Measurements from ENCODE around the gene KCNJ11.

KCNJ11 gene

DNA sequence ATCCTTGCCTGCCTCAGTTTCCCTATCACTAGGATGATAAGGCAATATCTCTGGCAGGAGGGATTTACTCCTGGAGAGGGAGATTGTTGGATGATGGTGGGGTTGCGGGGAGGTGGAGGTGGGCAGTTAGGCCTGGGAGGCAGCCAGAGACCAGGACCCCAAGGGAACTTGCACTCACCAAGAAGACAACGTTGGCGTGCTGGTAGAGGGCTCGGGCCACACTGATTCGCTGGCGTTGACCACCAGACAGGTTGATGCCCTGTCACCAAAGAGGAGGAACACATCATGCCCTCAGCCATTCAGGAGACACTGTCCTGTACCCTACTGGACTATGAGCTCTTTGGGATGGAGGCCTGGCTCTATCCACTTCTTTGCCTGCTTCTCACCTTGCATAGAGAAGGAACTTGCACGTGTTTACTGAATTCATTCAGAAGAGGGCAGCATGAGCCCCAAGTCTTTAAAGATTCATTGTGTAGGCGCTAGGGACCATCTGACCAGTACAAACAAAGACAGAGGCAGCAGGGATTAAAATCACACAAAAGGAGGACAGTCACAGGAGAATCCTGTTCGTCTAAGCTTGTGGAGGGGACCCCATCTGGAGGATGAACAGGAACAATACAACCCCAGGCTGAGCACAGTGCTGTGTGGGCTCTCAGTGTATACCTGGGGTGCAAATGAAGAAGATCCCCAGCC, 24.2 kb upstream of the KCNJ11 start:
- no peak overlapping the region for H3K4me3 ChIP-seq (ENCODE audit: low read depth, low read length)
- no peak overlapping the region for H3K27ac ChIP-seq
- TF ChIP-seq, protein P1, sequence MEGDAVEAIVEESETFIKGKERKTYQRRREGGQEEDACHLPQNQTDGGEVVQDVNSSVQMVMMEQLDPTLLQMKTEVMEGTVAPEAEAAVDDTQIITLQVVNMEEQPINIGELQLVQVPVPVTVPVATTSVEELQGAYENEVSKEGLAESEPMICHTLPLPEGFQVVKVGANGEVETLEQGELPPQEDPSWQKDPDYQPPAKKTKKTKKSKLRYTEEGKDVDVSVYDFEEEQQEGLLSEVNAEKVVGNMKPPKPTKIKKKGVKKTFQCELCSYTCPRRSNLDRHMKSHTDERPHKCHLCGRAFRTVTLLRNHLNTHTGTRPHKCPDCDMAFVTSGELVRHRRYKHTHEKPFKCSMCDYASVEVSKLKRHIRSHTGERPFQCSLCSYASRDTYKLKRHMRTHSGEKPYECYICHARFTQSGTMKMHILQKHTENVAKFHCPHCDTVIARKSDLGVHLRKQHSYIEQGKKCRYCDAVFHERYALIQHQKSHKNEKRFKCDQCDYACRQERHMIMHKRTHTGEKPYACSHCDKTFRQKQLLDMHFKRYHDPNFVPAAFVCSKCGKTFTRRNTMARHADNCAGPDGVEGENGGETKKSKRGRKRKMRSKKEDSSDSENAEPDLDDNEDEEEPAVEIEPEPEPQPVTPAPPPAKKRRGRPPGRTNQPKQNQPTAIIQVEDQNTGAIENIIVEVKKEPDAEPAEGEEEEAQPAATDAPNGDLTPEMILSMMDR (IDR thresholded peaks at IDR 0.05; ENCODE audit: low read depth, low read length, missing control alignments), result no peak
- no peaks in the 10 kb centered on the region for H3K36me3 ChIP-seq (replicated peaks)
- no peak for DNase-seq
- no peaks in the 10 kb centered on the region for H3K27me3 ChIP-seq (replicated peaks)
- in situ Hi-C loops (cut with HindIII; ENCODE audit: low pct_ligation_motif_present, low sequenced_read_pairs), result no loop called here

DNA sequence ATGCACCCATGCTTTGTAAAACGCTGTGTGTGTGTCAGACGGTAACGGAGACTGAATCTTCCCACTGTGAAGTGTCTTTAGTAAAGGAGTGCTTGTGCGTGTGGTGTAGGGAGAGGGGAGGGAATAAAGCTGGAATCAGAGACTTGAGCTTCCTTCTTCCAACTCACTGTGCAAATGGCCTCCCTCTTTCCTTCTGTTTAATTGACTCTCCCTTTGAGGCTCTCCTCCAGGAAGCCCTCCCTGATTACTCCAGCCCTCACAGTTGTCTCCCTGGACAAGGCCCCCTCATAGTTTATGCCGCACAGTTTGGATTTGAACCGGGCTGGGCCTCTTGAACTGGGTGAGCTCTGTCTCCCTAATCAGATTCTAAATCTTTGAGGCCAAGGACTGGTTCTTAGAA, 23.0 kb upstream of the KCNJ11 start:
- H3K27me3 ChIP-seq (replicated peaks), result no peaks in the 10 kb centered on the region
- H3K36me3 ChIP-seq (replicated peaks), result no peaks in the 10 kb centered on the region
- TF ChIP-seq, protein P1 (IDR thresholded peaks at IDR 0.05; ENCODE audit: low read depth, low read length, missing control alignments), result no peak
- no peak for DNase-seq
- in situ Hi-C loops (cut with HindIII; ENCODE audit: low pct_ligation_motif_present, low sequenced_read_pairs), result no loop called here
- no peak overlapping the region for H3K4me3 ChIP-seq (ENCODE audit: low read depth, low read length)
- H3K27ac ChIP-seq, result no peak overlapping the region

DNA sequence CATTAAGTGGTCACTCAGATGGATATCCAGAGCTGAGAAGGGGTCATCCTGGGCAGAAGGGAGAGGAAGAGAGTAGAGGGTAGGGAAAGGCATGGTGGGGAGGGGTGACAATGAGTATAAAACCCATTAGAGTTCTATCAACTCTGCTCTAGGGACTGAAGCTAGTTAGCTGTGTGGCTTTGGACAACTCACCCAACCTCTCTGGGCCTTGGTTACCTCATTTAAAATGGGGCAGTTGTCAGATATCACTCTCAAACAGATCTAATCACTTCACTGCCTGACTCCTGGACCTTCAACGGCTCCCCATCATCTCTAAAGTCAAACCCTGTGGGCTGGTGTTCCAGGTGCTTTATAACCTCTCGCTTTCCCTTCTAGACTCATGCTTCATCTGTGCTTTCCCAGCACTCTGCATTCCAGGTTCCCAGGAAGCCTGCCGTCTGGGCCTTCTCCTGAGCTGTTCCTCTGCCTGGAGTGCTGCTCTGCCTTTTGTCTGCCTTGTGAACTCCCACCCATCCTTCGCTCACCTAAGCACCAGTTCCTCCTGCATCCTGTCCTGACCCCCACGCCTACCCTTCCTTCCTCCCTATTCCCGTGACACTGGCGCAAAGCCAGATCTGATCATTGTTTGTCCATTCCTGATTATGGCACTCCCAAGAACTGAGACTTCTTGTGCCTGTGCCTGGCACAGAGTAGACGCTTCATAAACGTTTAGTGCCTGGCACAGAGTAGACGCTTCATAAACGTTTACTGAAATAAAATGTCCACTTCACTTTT, 22.3 kb upstream of the KCNJ11 start:
- in situ Hi-C loops (cut with HindIII; ENCODE audit: low pct_ligation_motif_present, low sequenced_read_pairs), result no loop called here

DNA sequence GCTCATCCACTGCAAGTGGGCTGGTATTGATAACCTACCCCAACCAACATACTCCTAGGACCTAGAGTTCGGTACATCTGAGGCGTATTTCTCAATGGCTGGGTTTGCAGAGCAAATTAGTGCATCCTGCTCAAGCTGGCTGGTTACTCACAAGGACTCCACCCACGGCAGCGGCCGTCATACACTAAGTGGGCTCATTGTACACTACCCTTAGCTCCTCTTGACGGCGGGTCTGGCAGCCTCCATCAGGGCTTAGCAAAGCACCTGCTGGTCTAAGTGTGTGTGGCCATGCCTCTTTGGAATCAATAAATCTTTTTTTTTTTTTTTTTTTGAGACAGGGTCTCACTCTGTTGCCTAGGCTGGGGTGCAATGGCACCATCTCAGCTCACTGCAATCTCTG, 20.2 kb upstream of the KCNJ11 start:
- no peak for DNase-seq
- H3K27ac ChIP-seq, result no peak overlapping the region
- TF ChIP-seq, protein P1 (IDR thresholded peaks at IDR 0.05; ENCODE audit: low read depth, low read length, missing control alignments), result no peak
- in situ Hi-C loops (cut with HindIII; ENCODE audit: low pct_ligation_motif_present, low sequenced_read_pairs), result no loop called here
- H3K4me3 ChIP-seq (ENCODE audit: low read depth, low read length), result no peak overlapping the region
- no peaks in the 10 kb centered on the region for H3K36me3 ChIP-seq (replicated peaks)
- no peaks in the 10 kb centered on the region for H3K27me3 ChIP-seq (replicated peaks)

More for the DNA sequence above, 22.3 kb upstream of the KCNJ11 start:
- TF ChIP-seq, protein P1 (IDR thresholded peaks at IDR 0.05; ENCODE audit: low read depth, low read length, missing control alignments), result no peak
- no peak overlapping the region for H3K4me3 ChIP-seq (ENCODE audit: low read depth, low read length)
- no peaks in the 10 kb centered on the region for H3K27me3 ChIP-seq (replicated peaks)
- no peak overlapping the region for H3K27ac ChIP-seq
- H3K36me3 ChIP-seq (replicated peaks), result no peaks in the 10 kb centered on the region
- no peak for DNase-seq

DNA sequence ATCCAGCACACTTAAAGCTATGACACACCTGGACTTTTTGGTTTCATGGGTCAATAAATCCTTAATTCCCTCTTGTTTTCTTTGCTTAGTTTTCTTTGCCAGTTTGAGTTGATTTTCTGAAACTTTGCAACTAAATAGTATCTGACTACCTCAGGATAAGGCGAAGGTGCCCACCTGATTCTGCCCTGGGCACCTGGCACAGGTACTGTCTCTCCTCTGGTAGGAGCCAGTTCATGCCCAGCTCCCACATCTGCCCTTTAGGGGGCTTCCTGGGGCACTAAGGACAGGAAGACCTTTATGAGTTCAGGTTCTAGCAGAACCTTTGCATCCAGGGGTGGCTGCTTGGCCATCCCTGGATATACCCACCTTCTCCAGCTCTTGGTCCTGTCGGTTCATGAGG, 19.6 kb upstream of the KCNJ11 start:
- no peaks in the 10 kb centered on the region for H3K36me3 ChIP-seq (replicated peaks)
- no peak overlapping the region for H3K27ac ChIP-seq
- in situ Hi-C loops (cut with HindIII; ENCODE audit: low pct_ligation_motif_present, low sequenced_read_pairs), result no loop called here
- no peak overlapping the region for H3K4me3 ChIP-seq (ENCODE audit: low read depth, low read length)
- DNase-seq, result no peak
- no peaks in the 10 kb centered on the region for H3K27me3 ChIP-seq (replicated peaks)
- TF ChIP-seq, protein P1 (IDR thresholded peaks at IDR 0.05; ENCODE audit: low read depth, low read length, missing control alignments), result no peak

Data from brain microvascular endothelial cell (primary cell).